PC-3 (cell line): ENCODE results near the gene ZNF384. TPM values are rescaled to one million over a fixed set of nuclear protein-coding genes. Genes with fewer than 3 reads are reported as not detected.
"Not testable (repeated sequence)": the region's sequence is repeated elsewhere in the genome, so short reads cannot be mapped to it uniquely, and the experiment has no call there.

Experiments used
- ATAC-seq: fragments of 200-7000 bp; cut with Tn5 transposase; 2 replicates; pipeline ENCODE4 v1.9.1; 2020; ENCODE audit warnings: mild to moderate bottlenecking, moderate library complexity
- BruUV-seq: library from RNA; stranded (reverse); fragments of 400-500 nt; replicated peaks from 2 replicates; lab custom pipeline; 2021; lab: Mats Ljungman, UMichigan
- CTCF ChIA-PET: fragments of 300-600 bp; sonication (Branson Sonifier 250); formaldehyde crosslinking; loops from one replicate; lab custom pipeline; 2022; ENCODE audit warnings: antibody characterized with exemption; lab: Charles Lee
- POLR2A ChIA-PET: fragments of 300-600 bp; sonication (Branson Sonifier 250); formaldehyde crosslinking; loops from one replicate; lab custom pipeline; 2022; ENCODE audit warnings: antibody characterized with exemption; ENCODE audit not compliant: unreplicated experiment; lab: Charles Lee
- DNase-seq: peaks from one replicate; pipeline ENCODE4 v3.0.0-alpha.2; 2015
- H2AFZ ChIP-seq: fragments of 300-600 bp; sonication (generic); 2 replicates; pipeline ENCODE4 v1.6.0; 2016; ENCODE audit warnings: antibody characterized with exemption, low read length
- H3F3A ChIP-seq: fragments of 300-600 bp; sonication (generic); one replicate; pipeline ENCODE4 v1.6.0; 2017; ENCODE audit warnings: antibody characterized with exemption, low read length, control low read depth, mild to moderate bottlenecking; ENCODE audit not compliant: unreplicated experiment
- H3K27ac ChIP-seq: fragments of 300-600 bp; sonication (generic); 2 replicates; pipeline ENCODE4 v1.5.1; 2016; ENCODE audit warnings: mild to moderate bottlenecking, low read length
- H3K27me3 ChIP-seq: fragments of 300-600 bp; sonication (generic); 2 replicates; pipeline ENCODE4 v1.6.1; 2016; ENCODE audit warnings: low read length, mixed read lengths
- H3K36me3 ChIP-seq: fragments of 300-600 bp; sonication (generic); 2 replicates; pipeline ENCODE4 v1.6.1; 2016; ENCODE audit warnings: low read depth, mixed run types, low read length, mixed read lengths
- H3K4me1 ChIP-seq: fragments of 300-600 bp; sonication (generic); 2 replicates; pipeline ENCODE4 v1.5.1; 2016; ENCODE audit warnings: low read length; ENCODE audit not compliant: insufficient read depth
- H3K4me2 ChIP-seq: fragments of 300-600 bp; sonication (generic); 2 replicates; pipeline ENCODE4 v1.6.0; 2016; ENCODE audit warnings: low read length
- H3K4me3 ChIP-seq: fragments of 300-600 bp; sonication (generic); 2 replicates; pipeline ENCODE4 v1.5.1; 2016; ENCODE audit warnings: mild to moderate bottlenecking, low read length, mixed read lengths
- H3K79me2 ChIP-seq: fragments of 300-600 bp; sonication (generic); 2 replicates; pipeline ENCODE4 v1.6.1; 2017; ENCODE audit warnings: low read length, mixed read lengths
- H3K9ac ChIP-seq: fragments of 300-600 bp; sonication (generic); 2 replicates; pipeline ENCODE4 v1.6.0; 2016; ENCODE audit warnings: mild to moderate bottlenecking, low read length
- H3K9me2 ChIP-seq: fragments of 300-600 bp; sonication (generic); replicated peaks from 2 replicates; pipeline ENCODE4 v1.6.1; 2016; ENCODE audit warnings: mixed run types, low read length, mixed read lengths
- H3K9me3 ChIP-seq: fragments of 300-600 bp; sonication (generic); 2 replicates; pipeline ENCODE4 v1.6.1; 2016; ENCODE audit warnings: low read length, mixed read lengths
- H4K20me1 ChIP-seq: fragments of 300-600 bp; sonication (generic); 2 replicates; pipeline ENCODE4 v1.6.1; 2016; ENCODE audit warnings: low read length, mixed read lengths
- CTCF ChIP-seq: fragments of 300-600 bp; sonication (generic); conservative IDR thresholded peaks from 2 replicates; pipeline ENCODE4 v1.5.1; 2017; ENCODE audit warnings: antibody characterized with exemption, low read depth, mild to moderate bottlenecking, low read length
- EZH2 ChIP-seq: fragments of 300-600 bp; sonication (generic); IDR thresholded peaks from one replicate; pipeline ENCODE4 v1.6.1; 2017; ENCODE audit warnings: antibody characterized with exemption, mild to moderate bottlenecking, low read length; ENCODE audit not compliant: unreplicated experiment
- EZH2phosphoT487 ChIP-seq: fragments of 300-600 bp; sonication (generic); IDR thresholded peaks from 2 replicates; pipeline ENCODE4 v1.6.1; 2018; ENCODE audit warnings: mild to moderate bottlenecking, antibody characterized with exemption, low read length, borderline replicate concordance
- intact Hi-C: fragments of 100-400 bp; cut with micrococcal nuclease; formaldehyde crosslinking; loops from 2 replicates; pipeline ENCODE4 v1.9.0; 2023
- total RNA-seq: library from RNA; depleted of rRNA; stranded (reverse); fragments of >200 nt; gene quantifications from 2 replicates; pipeline ENCODE4 v1.2.3, GENCODE V29; 2014

Gene ZNF384
- total RNA-seq, 1 experiment from 2014 or later, result 22.3 TPM

- Histone ChIP-seq H3K9ac (peak overlapping the region; percentile 88; the same call in 1 of the 2 replicates), H3K9me3 (no peaks in the 10 kb centered on the region), H3K27ac (no peak overlapping the region), H3F3A (no peaks in the 10 kb centered on the region), H3K79me2 (peaks cover 13% of the 10 kb centered on the region), H3K4me2 (peak overlapping the region; percentile 98), H3K36me3 (no peaks in the 10 kb centered on the region), H3K4me3 (peak overlapping the region; percentile 85), H2AFZ (no peak overlapping the region), H3K4me1 (peaks cover 17% of the 10 kb centered on the region), H3K9me2 (no peaks in the 10 kb centered on the region), H3K27me3 (no peaks in the 10 kb centered on the region), H4K20me1 (no peaks in the 10 kb centered on the region)
- CTCF ChIA-PET, result no interaction called here
- TF ChIP-seq EZH2phosphoT487, result no peak
- no peak for TF ChIP-seq EZH2
- TF ChIP-seq CTCF, result no peak
- intact Hi-C loops, result no loop called here
- DNase-seq, result no peak
- POLR2A ChIA-PET, result no interaction called here
- BruUV-seq, result no TSS peak
- ATAC-seq, result no peak
Measured at GRCh38 chr12:6722863-6723262, 33.7 kb upstream of the ZNF384 start.

DNA sequence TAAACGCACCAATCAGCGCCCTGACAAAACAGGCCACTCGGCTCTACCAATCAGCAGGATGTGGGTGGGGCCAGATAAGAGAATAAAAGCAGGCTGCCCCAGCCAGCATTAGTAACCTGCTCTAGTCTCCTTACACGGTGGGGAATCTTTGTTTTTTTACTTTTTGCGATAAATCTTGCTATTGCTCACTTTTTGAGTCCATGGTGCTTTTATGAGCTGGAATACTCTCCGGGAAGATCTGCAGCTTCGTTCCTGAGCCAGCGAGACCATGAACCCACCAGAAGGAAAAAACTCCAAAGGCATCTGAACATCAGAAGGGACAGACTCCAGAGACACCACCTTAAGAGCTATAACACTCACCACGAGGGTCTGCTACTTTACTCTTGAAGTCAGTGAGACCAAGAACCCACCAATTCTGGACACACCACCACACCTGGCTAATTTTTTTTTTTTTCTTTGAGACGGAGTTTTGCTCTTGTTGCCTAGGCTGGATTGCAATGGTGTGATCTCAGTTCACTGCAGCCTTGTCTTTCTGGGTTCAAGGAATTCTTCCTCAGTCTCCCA lies 27.8 kb upstream of the ZNF384 start:
- BruUV-seq, result TSS peak; percentile 67
- Histone ChIP-seq H4K20me1 (no peaks in the 10 kb centered on the region), H3K4me2 (no peak overlapping the region), H2AFZ (no peak overlapping the region), H3K27me3 (no peaks in the 10 kb centered on the region), H3K79me2 (no peaks in the 10 kb centered on the region), H3K4me1 (no peaks in the 10 kb centered on the region), H3K9me3 (no peaks in the 10 kb centered on the region), H3F3A (no peaks in the 10 kb centered on the region), H3K27ac (no peak overlapping the region), H3K9ac (no peak overlapping the region), H3K4me3 (no peak overlapping the region), H3K9me2 (no peaks in the 10 kb centered on the region), H3K36me3 (no peaks in the 10 kb centered on the region)
- ATAC-seq, result no peak
- ChIA-PET CTCF (interaction anchor here (0.7 kb wide), 1 partner anchor 18 kb away, joined by 3 read pairs; no protein-coding TSS in a partner anchor), POLR2A (no interaction called here)
- no peak for TF ChIP-seq CTCF
- no peak for TF ChIP-seq EZH2
- TF ChIP-seq EZH2phosphoT487, result no peak
- intact Hi-C loops, result no loop called here
- no peak for DNase-seq

- H3K4me3 ChIP-seq, H3K9ac ChIP-seq, H3K27ac ChIP-seq, H4K20me1 ChIP-seq, H3F3A ChIP-seq, H2AFZ ChIP-seq, H3K79me2 ChIP-seq, H3K4me2 ChIP-seq, DNase-seq, H3K27me3 ChIP-seq, H3K4me1 ChIP-seq, H3K36me3 ChIP-seq, intact Hi-C loops, H3K9me3 ChIP-seq, ATAC-seq, POLR2A ChIA-PET, H3K9me2 ChIP-seq, BruUV-seq: not testable (repeated sequence)
- CTCF ChIA-PET, result interaction anchor here (0.7 kb wide), 1 partner anchor 19 kb away, joined by 3 read pairs; no protein-coding TSS in a partner anchor
Measured at GRCh38 chr12:6716031-6716873, 27.1 kb upstream of the ZNF384 start.
